Measurements from ENCODE around the gene PANK4. TPM values are rescaled to one million over a fixed set of nuclear protein-coding genes. Genes with fewer than 3 reads are reported as not detected.

Gene PANK4
- polyA plus RNA-seq, 2 of the 4 experiments (the other 2 are of a cell fraction): 8.1 to 13.8 TPM

GRCh38 chr1:2497891-2498290 lies 28.5 kb downstream of the PANK4 start (continued):
- no peak for TF ChIP-seq ESRRA (IDR thresholded peaks at IDR 0.05; ENCODE audit: borderline replicate concordance, low read length)
- TF ChIP-seq CBX2 (IDR thresholded peaks at IDR 0.05; ENCODE audit: borderline replicate concordance, low read depth): no peak
- no peak for TF ChIP-seq FOSB (CRISPR knock-in tag; IDR thresholded peaks at IDR 0.05)
- TF ChIP-seq HDAC2 (IDR thresholded peaks at IDR 0.05): no peak

GRCh38 chr1:2496746-2497145 lies 29.6 kb downstream of the PANK4 start:
- 87% methylated on average over 20 of the region's 26 CpGs for WGBS (ENCODE audit: missing lambda C conversion rate)
- no peak for DNase-seq (ENCODE audit: low read depth in 1 of 2, low spot score in 1 of 2)

DNA sequence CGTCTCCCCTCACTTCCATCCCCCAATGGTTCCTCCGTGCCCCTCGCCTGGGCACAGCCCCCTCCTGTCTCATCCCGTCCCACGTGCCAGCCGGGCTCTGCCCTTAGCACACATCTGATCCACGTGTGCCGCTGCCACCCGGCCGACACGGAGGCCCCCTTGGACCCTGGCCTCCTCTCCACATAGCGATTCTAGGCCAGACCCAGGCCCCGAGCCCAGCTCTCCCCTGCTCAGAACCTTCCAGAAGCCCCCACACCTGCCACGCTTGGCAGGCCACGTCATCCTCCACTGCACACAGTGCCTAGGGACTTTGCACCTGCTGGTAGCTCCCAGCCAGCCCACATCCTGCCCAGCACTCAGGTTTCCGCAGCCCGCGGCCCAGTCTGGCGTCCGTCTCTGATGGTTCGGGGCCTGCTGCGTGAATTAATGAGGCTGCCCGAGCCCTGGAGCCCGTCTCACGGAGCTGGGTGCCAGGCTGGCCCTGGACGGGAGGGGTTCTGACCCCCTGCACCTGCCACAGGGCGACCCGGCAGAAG lies 30.2 kb downstream of the PANK4 start:
- Histone ChIP-seq H3K4me2 (no peak overlapping the region), H3K27ac (no peak overlapping the region), H3K4me3 (no peak overlapping the region), H3K4me1 (peaks cover 16% of the 10 kb centered on the region), H3K9me3 (no peaks in the 10 kb centered on the region)
- WGBS (ENCODE audit: missing lambda C conversion rate): 100% methylated on average over 2 of the region's 28 CpGs
- CTCF ChIA-PET: interaction anchor here (1.2 to 1.5 kb wide), 2 partner anchors 36 to 78 kb away, joined by 3 to 4 read pairs; no protein-coding TSS in a partner anchor
- ATAC-seq (no peak), FAIRE-seq (no peak), DNase-seq (ENCODE audit: low read depth in 1 of 2, low spot score in 1 of 2) (no peak)
- POLR2A ChIA-PET: no interaction called here
- TF ChIP-seq CBX2 (IDR thresholded peaks at IDR 0.05; ENCODE audit: borderline replicate concordance, low read depth): no peak
- no peak for TF ChIP-seq HOXB5 (CRISPR knock-in tag; IDR thresholded peaks at IDR 0.05)
- no peak for TF ChIP-seq EP300 (IDR thresholded peaks at IDR 0.05)
- no peak for TF ChIP-seq CEBPB (IDR thresholded peaks at IDR 0.05)
- TF ChIP-seq ESRRA (IDR thresholded peaks at IDR 0.05; ENCODE audit: borderline replicate concordance, low read length): no peak
- no peak for TF ChIP-seq CBX8 (IDR thresholded peaks at IDR 0.05)
- TF ChIP-seq, protein P1, sequence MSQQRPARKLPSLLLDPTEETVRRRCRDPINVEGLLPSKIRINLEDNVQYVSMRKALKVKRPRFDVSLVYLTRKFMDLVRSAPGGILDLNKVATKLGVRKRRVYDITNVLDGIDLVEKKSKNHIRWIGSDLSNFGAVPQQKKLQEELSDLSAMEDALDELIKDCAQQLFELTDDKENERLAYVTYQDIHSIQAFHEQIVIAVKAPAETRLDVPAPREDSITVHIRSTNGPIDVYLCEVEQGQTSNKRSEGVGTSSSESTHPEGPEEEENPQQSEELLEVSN (IDR thresholded peaks at IDR 0.05; ENCODE audit: borderline replicate concordance, low read depth): no peak
- TF ChIP-seq, protein P2, sequence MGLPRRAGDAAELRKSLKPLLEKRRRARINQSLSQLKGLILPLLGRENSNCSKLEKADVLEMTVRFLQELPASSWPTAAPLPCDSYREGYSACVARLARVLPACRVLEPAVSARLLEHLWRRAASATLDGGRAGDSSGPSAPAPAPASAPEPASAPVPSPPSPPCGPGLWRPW (IDR thresholded peaks at IDR 0.05): no peak
- TF ChIP-seq KDM1A (IDR thresholded peaks at IDR 0.05; ENCODE audit: low read depth): no peak
- TF ChIP-seq POLR2AphosphoS2 (conservative IDR thresholded peaks at IDR 0.05; ENCODE audit: low read length): no peak
- TF ChIP-seq FOXS1 (CRISPR knock-in tag; IDR thresholded peaks at IDR 0.05): no peak
- no peak for TF ChIP-seq RARB (CRISPR knock-in tag; IDR thresholded peaks at IDR 0.05)

More at GRCh38 chr1:2496746-2497145, 29.6 kb downstream of the PANK4 start:
- ChIA-PET CTCF (interaction anchor here (1.2 to 1.5 kb wide), 2 partner anchors 37 to 79 kb away, joined by 3 to 4 read pairs; no protein-coding TSS in a partner anchor), POLR2A (no interaction called here)
- H3K27ac ChIP-seq: no peak overlapping the region
- no peak for ATAC-seq
- H3K4me2 ChIP-seq: no peak overlapping the region
- FAIRE-seq: no peak
- no peaks in the 10 kb centered on the region for H3K9me3 ChIP-seq
- TF ChIP-seq, protein P2 (IDR thresholded peaks at IDR 0.05): no peak
- no peak for TF ChIP-seq HOXA7 (CRISPR knock-in tag; IDR thresholded peaks at IDR 0.05)
- TF ChIP-seq EP300 (IDR thresholded peaks at IDR 0.05): no peak
- no peak for TF ChIP-seq ZFP36 (IDR thresholded peaks at IDR 0.05; ENCODE audit: borderline replicate concordance, partially characterized antibody)
- H3K4me3 ChIP-seq: no peak overlapping the region
- H3K4me1 ChIP-seq: peaks cover 16% of the 10 kb centered on the region

DNA sequence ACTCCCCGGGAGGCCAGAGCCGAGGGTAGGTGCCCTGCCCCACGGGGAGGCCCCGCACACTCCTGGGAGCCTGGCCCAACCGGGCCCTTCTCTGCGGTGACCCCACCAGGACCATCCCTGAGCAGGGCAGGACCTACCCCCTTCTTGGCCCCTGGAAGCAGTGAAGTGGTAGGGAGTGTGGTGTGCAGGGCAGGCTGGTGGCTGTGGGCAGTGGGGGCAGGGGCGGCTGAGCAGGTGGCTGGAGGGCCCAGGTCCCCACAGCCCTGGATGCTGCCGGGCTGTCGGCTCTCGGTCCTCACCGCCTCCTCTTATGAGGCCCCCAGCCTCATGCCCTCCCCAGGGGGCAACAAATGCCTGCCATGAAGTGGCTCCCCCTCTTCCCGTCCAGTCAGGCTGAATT lies 30.9 kb downstream of the PANK4 start:
- TF ChIP-seq MAZ (IDR thresholded peaks at IDR 0.05; ENCODE audit: borderline replicate concordance, low read depth, low read length) (no peak), REST (IDR thresholded peaks at IDR 0.05) (no peak), BHLHE40 (IDR thresholded peaks at IDR 0.05; ENCODE audit: low read depth, low read length) (no peak), JUNB (IDR thresholded peaks at IDR 0.05) (no peak), NPAS2 (CRISPR knock-in tag; IDR thresholded peaks at IDR 0.05; ENCODE audit: borderline replicate concordance) (no peak)
- TF ChIP-seq, protein P2 (IDR thresholded peaks at IDR 0.05): no peak
- TF ChIP-seq, protein P3, sequence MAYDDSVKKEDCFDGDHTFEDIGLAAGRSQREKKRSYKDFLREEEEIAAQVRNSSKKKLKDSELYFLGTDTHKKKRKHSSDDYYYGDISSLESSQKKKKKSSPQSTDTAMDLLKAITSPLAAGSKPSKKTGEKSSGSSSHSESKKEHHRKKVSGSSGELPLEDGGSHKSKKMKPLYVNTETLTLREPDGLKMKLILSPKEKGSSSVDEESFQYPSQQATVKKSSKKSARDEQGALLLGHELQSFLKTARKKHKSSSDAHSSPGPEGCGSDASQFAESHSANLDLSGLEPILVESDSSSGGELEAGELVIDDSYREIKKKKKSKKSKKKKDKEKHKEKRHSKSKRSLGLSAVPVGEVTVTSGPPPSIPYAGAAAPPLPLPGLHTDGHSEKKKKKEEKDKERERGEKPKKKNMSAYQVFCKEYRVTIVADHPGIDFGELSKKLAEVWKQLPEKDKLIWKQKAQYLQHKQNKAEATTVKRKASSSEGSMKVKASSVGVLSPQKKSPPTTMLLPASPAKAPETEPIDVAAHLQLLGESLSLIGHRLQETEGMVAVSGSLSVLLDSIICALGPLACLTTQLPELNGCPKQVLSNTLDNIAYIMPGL (CRISPR knock-in tag; IDR thresholded peaks at IDR 0.05; ENCODE audit: borderline replicate concordance): no peak
- H3K9me3 ChIP-seq: no peaks in the 10 kb centered on the region
- H3K4me3 ChIP-seq: no peak overlapping the region
- FAIRE-seq: no peak
- ChIA-PET POLR2A (no interaction called here), CTCF (interaction anchor here (1.2 to 1.4 kb wide), 2 partner anchors 10 to 78 kb away, joined by 3 read pairs; no protein-coding TSS in a partner anchor)
- no peak overlapping the region for H3K4me2 ChIP-seq
- WGBS (ENCODE audit: missing lambda C conversion rate): 77% methylated on average over 5 of the region's 12 CpGs
- DNase-seq (ENCODE audit: low read depth in 1 of 2, low spot score in 1 of 2): no peak
- ATAC-seq: no peak
- H3K4me1 ChIP-seq: peaks cover 16% of the 10 kb centered on the region
- peak overlapping the region in 1 of 2 experiments; percentile 79; a peak in 4 of 6 replicates for H3K27ac ChIP-seq

All from A549 (cell line).